Inflammatory macrophage treated with lipopolysaccharide for 4 hours (primary cell): ENCODE results near the gene NOTO.

Experiments used
- DNase-seq: peaks from one replicate; pipeline ENCODE4 v3.0.0-alpha.2; 2020

NOTO gene

GRCh38 chr2:73235315-73236028 is 33.1 kb downstream of the NOTO start:
- DNase-seq = no peak

DNA sequence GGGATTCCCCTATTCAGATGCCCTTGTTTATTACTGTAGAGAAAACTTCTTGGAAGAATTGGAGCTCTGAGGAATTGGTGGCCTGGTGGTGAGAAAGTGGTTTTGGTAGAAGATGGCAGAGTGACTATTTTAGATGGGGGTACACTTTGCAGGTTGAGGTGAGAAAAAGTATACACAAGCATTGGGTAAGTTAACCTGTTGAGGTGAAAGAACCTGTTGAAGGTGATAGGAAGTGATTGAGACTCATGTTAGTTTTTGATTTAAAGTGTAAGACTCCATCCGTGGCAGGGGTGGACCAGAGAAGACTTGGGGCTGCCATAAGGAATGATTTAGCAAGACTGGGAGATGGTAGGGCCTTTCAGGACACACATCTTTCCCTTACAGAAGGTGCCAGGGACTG is 34.8 kb downstream of the NOTO start:
- DNase-seq = no peak

- DNase-seq = no peak
Observed at GRCh38 chr2:73238149-73238548, 35.8 kb downstream of the NOTO start.

DNA sequence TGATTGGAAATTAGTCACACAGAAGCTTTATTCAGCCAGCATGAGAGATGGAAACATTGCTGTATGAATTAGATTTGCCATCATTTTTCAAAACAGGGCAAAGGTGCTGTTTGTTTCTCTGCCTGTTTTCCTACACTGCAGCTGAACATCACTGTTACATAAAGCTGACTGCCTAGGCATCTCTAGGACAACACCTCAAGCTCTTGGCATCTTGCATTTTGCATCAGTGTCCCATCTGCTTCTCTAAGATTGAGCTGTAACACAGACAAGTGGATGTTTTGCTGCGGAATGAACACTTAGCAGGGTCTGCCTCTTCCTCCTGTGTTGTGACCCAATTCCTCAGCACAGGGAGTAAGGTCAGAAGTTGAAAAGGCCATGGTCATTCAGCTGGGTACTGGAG is 36.6 kb downstream of the NOTO start:
- DNase-seq = no peak

- DNase-seq = no peak
Observed at GRCh38 chr2:73239776-73240175, 37.4 kb downstream of the NOTO start.

- DNase-seq = no peak
Observed at GRCh38 chr2:73243884-73244570, 41.7 kb downstream of the NOTO start.

DNA sequence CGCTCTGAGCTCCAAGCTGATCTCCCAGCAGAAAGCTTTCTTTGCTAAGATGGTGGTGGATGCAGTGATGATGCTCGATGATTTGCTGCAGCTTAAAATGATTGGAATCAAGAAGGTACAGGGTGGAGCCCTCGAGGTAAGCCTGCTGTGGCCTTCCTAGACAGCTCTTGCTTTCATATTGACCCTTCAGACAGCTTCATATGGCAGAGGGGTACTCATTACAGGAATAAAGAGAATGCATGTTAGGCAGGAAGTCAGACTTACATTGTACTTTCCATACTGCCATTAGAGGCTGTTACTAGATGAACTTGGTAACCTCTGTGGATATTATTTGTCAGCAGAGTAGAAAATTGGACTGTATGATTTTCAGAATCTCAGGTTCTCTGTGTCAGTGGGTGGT is 42.2 kb downstream of the NOTO start:
- no peak for DNase-seq

GRCh38 chr2:73246850-73247249 is 44.5 kb downstream of the NOTO start:
- no peak for DNase-seq

- no peak for DNase-seq
Observed at GRCh38 chr2:73249636-73250035, 47.3 kb downstream of the NOTO start.

GRCh38 chr2:73250872-73251846 is 48.8 kb downstream of the NOTO start:
- DNase-seq = no peak

DNA sequence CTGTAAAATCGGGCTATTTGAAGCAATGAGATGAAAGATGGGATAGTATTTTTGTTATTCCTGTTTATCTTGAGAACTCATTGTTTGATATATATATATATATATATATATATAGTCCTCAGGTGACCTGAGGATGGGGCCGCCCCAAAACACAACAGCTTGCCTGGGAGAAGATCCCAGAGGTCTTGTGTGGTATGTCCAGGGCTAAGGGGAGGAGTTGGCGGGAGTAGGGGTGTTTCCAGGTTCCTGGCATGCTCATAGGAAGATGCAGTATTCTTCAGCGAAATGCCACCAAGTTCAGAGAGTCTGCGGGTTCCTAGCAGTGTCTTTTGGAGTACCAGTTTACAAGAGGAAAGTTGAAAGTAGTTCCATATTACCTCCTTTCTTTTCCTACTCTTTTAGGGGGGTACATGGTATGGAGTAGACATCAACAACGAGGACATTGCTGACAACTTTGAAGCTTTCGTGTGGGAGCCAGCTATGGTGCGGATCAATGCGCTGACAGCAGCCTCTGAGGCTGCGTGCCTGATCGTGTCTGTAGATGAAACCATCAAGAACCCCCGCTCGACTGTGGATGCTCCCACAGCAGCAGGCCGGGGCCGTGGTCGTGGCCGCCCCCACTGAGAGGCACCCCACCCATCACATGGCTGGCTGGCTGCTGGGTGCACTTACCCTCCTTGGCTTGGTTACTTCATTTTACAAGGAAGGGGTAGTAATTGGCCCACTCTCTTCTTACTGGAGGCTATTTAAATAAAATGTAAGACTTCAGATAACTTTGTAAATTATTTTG is 50.1 kb downstream of the NOTO start:
- DNase-seq = no peak

- DNase-seq = peak; percentile 6
Observed at GRCh38 chr2:73253400-73253799, 51.0 kb downstream of the NOTO start.

GRCh38 chr2:73253901-73254300 is 51.5 kb downstream of the NOTO start:
- peak; percentile 70 for DNase-seq

- no peak for DNase-seq
Observed at GRCh38 chr2:73254343-73255006, 52.1 kb downstream of the NOTO start.

GRCh38 chr2:73255007-73255644 is 52.8 kb downstream of the NOTO start:
- DNase-seq = no peak

GRCh38 chr2:73255907-73256617 is 53.7 kb downstream of the NOTO start:
- no peak for DNase-seq

- DNase-seq = no peak
Observed at GRCh38 chr2:73256618-73256922, 54.2 kb downstream of the NOTO start.

DNA sequence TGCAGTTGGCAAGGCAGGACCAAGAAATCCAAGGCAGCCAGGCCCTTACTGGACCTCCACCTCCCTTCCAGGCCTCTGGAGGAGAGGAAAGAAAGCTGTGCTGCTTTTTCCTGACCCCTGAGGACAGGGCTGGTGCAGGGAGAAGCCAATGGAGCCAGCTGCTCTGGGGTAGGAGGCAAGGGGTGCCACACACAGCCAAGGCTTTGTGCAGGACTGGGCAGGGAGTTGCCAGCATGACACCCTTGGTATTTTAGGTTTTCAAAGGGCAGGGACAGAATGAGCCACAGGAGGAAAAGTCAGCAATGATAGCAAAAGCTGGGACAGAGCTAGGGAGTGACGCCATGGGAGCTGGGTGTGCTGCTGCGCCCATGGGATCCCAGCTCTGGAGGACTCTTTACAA is 54.6 kb downstream of the NOTO start:
- DNase-seq = no peak

GRCh38 chr2:73257425-73258125 is 55.2 kb downstream of the NOTO start:
- peak; percentile 12 for DNase-seq

DNA sequence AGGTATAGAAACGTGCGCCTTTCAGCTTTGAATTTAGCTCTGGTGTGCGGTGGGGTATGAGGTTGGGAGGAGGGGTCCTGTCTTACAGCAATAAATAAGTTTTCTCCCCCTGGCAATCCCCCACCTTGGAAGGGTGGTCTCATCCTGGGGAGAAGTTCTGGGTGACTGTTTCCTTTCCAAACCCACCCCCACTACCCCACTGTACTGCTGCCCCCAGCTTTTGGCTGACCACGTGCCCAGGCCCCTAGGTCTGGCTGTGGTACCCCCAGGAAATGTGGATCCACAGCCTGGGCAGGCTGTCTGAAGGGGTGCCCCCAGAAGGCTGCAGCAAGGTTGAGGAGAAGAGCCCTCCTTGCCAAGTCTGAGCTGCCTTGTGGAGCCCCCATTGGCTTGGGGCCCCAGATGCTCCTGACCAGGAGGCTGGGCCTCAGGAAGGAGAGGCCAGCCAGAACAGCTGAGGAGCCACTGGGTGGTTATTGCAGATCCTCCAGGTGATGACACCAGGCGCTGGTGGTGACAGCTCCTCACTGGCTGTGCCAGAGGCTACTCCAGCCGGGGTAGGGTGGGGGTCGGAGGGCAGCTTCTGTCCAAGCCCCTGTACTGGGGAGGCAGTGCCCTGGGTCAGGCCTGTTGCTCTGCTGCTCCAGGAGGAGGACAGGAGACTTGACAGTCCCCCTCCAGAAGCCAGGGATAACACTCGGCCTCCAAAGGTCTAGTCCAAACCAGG is 56.0 kb downstream of the NOTO start:
- DNase-seq = no peak
